Activated B cell treated with CpG ODN at 0.5 μM for 24 hours (primary cell): ENCODE results near the gene RYR2. TPM values are rescaled to one million over a fixed set of nuclear protein-coding genes. Genes with fewer than 3 reads are reported as not detected.
"Not testable (repeated sequence)": the region's sequence is repeated elsewhere in the genome, so short reads cannot be mapped to it uniquely, and the experiment has no call there.

Experiments
- ATAC-seq: fragments of 200-7000 bp; cut with Tn5 transposase; one replicate; pipeline ENCODE4 v1.10.0; 2021; ENCODE audit warnings: low read depth, mild to moderate bottlenecking, moderate library complexity
- CTCF ChIA-PET: fragments of 350-600 bp; sonication (Branson Sonifier 250); formaldehyde crosslinking; loops from one replicate; lab custom pipeline; 2021; ENCODE audit warnings: antibody characterized with exemption; lab: Charles Lee
- POLR2A ChIA-PET: fragments of 350-600 bp; sonication (Branson Sonifier 250); formaldehyde crosslinking; loops from one replicate; lab custom pipeline; 2021; ENCODE audit warnings: antibody characterized with exemption; lab: Charles Lee
- DNase-seq: peaks from one replicate; pipeline ENCODE4 v3.0.0; 2022
- H3K27ac Mint-ChIP-seq: one replicate; pipeline ENCODE4 v1.8.0; 2020; ENCODE audit warnings: mixed read lengths
- H3K27me3 Mint-ChIP-seq: one replicate; pipeline ENCODE4 v1.8.0; 2021; ENCODE audit warnings: mixed read lengths
- H3K36me3 Mint-ChIP-seq: one replicate; pipeline ENCODE4 v1.8.0; 2021; ENCODE audit warnings: low read depth, mixed read lengths
- H3K4me1 Mint-ChIP-seq: one replicate; pipeline ENCODE4 v1.8.0; 2021; ENCODE audit warnings: mixed read lengths
- H3K4me3 Mint-ChIP-seq: one replicate; pipeline ENCODE4 v1.8.0; 2020; ENCODE audit warnings: mild to moderate bottlenecking, mixed read lengths
- H3K9me3 Mint-ChIP-seq: one replicate; pipeline ENCODE4 v1.8.0; 2020; ENCODE audit warnings: mixed read lengths
- CTCF ChIP-seq: fragments of 200-600 bp; IDR thresholded peaks from one replicate; pipeline ENCODE4 v1.8.0; 2022; ENCODE audit warnings: antibody characterized with exemption, mild to moderate bottlenecking
- intact Hi-C: fragments of 100-400 bp; cut with micrococcal nuclease; formaldehyde crosslinking; loops from one replicate; pipeline ENCODE4 v1.15.1; 2024
- total RNA-seq: library from RNA; stranded (reverse); gene quantifications from 2 replicates; pipeline ENCODE4 v1.2.3, GENCODE V29; 2022

Gene RYR2
- total RNA-seq, 1 donor from 2014 or later, result not detected

- no peak for TF ChIP-seq CTCF
- intact Hi-C loops, result no loop called here
- ChIA-PET CTCF (no interaction called here), POLR2A (no interaction called here)
- Mint-ChIP-seq H3K27ac (no peak overlapping the region), H3K4me1 (no peaks in the 10 kb centered on the region), H3K4me3 (no peak overlapping the region), H3K9me3 (no peaks in the 10 kb centered on the region), H3K36me3 (no peaks in the 10 kb centered on the region), H3K27me3 (no peaks in the 10 kb centered on the region)
- ATAC-seq (no peak), DNase-seq (no peak)
Measured at GRCh38 chr1:237115035-237115434, 73.1 kb downstream of the RYR2 start.

- no peaks in the 10 kb centered on the region for H3K27me3 Mint-ChIP-seq
- no peak overlapping the region for H3K27ac Mint-ChIP-seq
- intact Hi-C loops, result no loop called here
- no peak for DNase-seq
- POLR2A ChIA-PET, result no interaction called here
- H3K4me3 Mint-ChIP-seq, result no peak overlapping the region
- no peak for TF ChIP-seq CTCF
- no peaks in the 10 kb centered on the region for H3K4me1 Mint-ChIP-seq
- CTCF ChIA-PET, result no interaction called here
- no peaks in the 10 kb centered on the region for H3K9me3 Mint-ChIP-seq
- ATAC-seq, result no peak
- no peaks in the 10 kb centered on the region for H3K36me3 Mint-ChIP-seq
Measured at GRCh38 chr1:237119091-237119490, 77.1 kb downstream of the RYR2 start.

- ATAC-seq, result no peak
- H3K36me3 Mint-ChIP-seq, result no peaks in the 10 kb centered on the region
- POLR2A ChIA-PET, result no interaction called here
- H3K4me1 Mint-ChIP-seq, result no peaks in the 10 kb centered on the region
- intact Hi-C loops, result no loop called here
- no peaks in the 10 kb centered on the region for H3K9me3 Mint-ChIP-seq
- no peak for DNase-seq
- no peak overlapping the region for H3K27ac Mint-ChIP-seq
- no peak for TF ChIP-seq CTCF
- H3K4me3 Mint-ChIP-seq, result no peak overlapping the region
- CTCF ChIA-PET, result no interaction called here
- no peaks in the 10 kb centered on the region for H3K27me3 Mint-ChIP-seq
Measured at GRCh38 chr1:237120683-237121082, 78.7 kb downstream of the RYR2 start.

- ATAC-seq (no peak), DNase-seq (no peak)
- ChIA-PET POLR2A (no interaction called here), CTCF (interaction anchor here (0.6 kb wide), 1 partner anchor 150 kb away, joined by 3 read pairs; no protein-coding TSS in a partner anchor)
- intact Hi-C loops, result no loop called here
- H3K4me3 Mint-ChIP-seq, result no peak overlapping the region
- TF ChIP-seq CTCF, result no peak
- H3K36me3 Mint-ChIP-seq, result no peaks in the 10 kb centered on the region
- no peaks in the 10 kb centered on the region for H3K4me1 Mint-ChIP-seq
- peaks cover 10% of the 10 kb centered on the region for H3K9me3 Mint-ChIP-seq
- no peaks in the 10 kb centered on the region for H3K27me3 Mint-ChIP-seq
- H3K27ac Mint-ChIP-seq, result no peak overlapping the region
Measured at GRCh38 chr1:237124856-237125462, 83.0 kb downstream of the RYR2 start.

GRCh38 chr1:237126180-237126579 is 84.2 kb downstream of the RYR2 start:
- Mint-ChIP-seq H3K9me3 (peaks cover 11% of the 10 kb centered on the region), H3K27ac (no peak overlapping the region), H3K36me3 (no peaks in the 10 kb centered on the region), H3K4me1 (no peaks in the 10 kb centered on the region), H3K27me3 (no peaks in the 10 kb centered on the region), H3K4me3 (no peak overlapping the region)
- DNase-seq, result no peak
- intact Hi-C loops, result no loop called here
- CTCF ChIA-PET, result no interaction called here
- TF ChIP-seq CTCF, result no peak
- POLR2A ChIA-PET, result no interaction called here
- no peak for ATAC-seq

- ATAC-seq, intact Hi-C loops, H3K27ac Mint-ChIP-seq, H3K4me3 Mint-ChIP-seq, DNase-seq, POLR2A ChIA-PET, H3K27me3 Mint-ChIP-seq, CTCF ChIA-PET, H3K36me3 Mint-ChIP-seq, H3K4me1 Mint-ChIP-seq: not testable (repeated sequence)
- peaks cover 18% of the 10 kb centered on the region for H3K9me3 Mint-ChIP-seq
Measured at GRCh38 chr1:237127301-237127700, 85.3 kb downstream of the RYR2 start.
